DND-41 (cell line): ENCODE measurements around the gene SLC26A11.

Experiments used
- CTCF ChIP-seq: IDR thresholded peaks from 2 replicates; pipeline ENCODE4 v1.5.1; 2012; ENCODE audit warnings: borderline replicate concordance, low read length, moderate library complexity, mild to moderate bottlenecking; ENCODE audit not compliant: poor library complexity, severe bottlenecking; ENCODE audit errors: extremely low read depth
- EZH2 ChIP-seq: IDR thresholded peaks from 3 replicates; pipeline ENCODE4 v1.6.1; 2012; ENCODE audit warnings: borderline replicate concordance, low read depth, mild to moderate bottlenecking, moderate library complexity, low read length, inconsistent platforms; ENCODE audit not compliant: severe bottlenecking

GRCh38 chr17:80190716-80191115 lies 29.5 kb upstream of the SLC26A11 start:
- TF ChIP-seq CTCF: no peak
- no peak for TF ChIP-seq EZH2
